Esophagus muscularis mucosa (tissue), 3 donors: ENCODE data around the gene VTI1A.

Experiments
- CTCF ChIP-seq, 3 experiments: fragments of 200-600 bp in 2 of 3; fragments of 450-650 bp in 1 of 3; sonication (generic) in 2 of 3; IDR thresholded peaks; one replicate each; pipeline ENCODE4 v1.5.1; 2017 to 2019; ENCODE audit warnings: antibody characterized with exemption in 3 of 3, mild to moderate bottlenecking in 2 of 3, moderate library complexity in 1 of 3
- POLR2AphosphoS5 ChIP-seq, 2 donors: sonication (generic); formaldehyde crosslinking; IDR thresholded peaks; one replicate each; pipeline ENCODE4 v1.6.1; 2017; ENCODE audit warnings: antibody characterized with exemption in 2 of 2

DNA sequence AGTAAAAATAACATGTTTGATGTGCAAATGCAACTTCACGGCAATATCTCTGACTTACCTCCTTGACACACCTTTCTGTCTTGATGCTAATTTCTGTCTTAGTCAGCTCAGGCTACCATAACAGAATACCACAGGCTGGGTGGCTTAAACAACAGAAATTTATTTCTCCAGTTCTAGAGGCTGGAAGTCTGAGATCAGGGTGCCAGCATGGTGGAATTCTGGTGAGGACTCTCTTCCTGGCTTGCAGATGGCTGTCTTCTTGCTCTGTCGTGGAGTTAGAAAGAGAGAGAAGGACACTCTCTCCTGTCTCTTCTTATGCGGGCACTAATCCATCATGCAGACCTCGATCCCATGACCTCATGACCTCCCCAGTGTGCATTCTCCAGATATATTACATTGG is 134.9 kb downstream of the VTI1A start:
- TF ChIP-seq POLR2AphosphoS5 (IDR thresholded peaks at IDR 0.05): no peak
- TF ChIP-seq CTCF (IDR thresholded peaks at IDR 0.05): no peak
